Nucleus accumbens (tissue), 56 donors: ENCODE results near the gene ARHGEF25.
"Not testable (repeated sequence)": the region's sequence is repeated elsewhere in the genome, so short reads cannot be mapped to it uniquely, and the experiment has no call there.

Experiments used
- DNase-seq, 56 donors: peaks; one replicate each; lab custom pipeline; 2025; lab: John Stamatoyannopoulos, UW

ARHGEF25 gene

DNA sequence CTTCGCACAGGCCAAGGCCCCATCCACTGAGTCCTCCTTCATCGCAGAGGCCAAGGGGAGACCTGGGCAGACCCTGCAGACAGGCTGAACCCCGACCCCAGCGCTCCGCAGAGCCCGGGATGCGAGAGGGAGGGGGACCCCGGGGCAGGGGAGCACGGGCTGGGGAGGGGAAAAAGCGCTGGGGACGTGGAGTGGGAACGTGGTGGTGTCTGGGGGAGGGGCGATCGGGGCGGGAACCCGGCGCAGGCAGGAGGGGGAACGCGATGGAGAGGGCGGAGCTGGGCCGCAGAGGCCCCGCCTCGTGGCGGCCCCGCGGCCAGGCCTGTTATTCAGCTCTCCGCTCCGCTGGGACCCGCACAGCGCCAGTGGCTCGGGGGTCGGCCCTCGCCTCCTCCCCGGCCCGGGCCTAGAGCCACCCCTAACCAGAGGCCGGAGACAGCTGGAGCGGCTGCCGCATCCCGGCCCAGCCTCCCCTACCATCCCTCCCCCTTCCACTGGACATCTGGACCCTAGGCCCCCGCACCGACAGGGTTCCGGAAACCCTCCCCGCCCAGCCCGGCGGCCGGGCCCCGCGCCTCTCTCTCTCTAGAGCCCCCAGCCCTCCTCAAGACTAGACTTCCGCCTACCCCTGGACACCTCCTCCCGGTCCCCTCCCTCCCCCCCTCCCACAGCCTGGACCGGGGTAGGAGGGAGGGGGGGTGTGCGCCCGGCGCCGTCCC lies at the start of gene ARHGEF25:
Gene ARHGEF25, plus strand, starts transcription at position 328 of the 719 bp plus-strand sequence. CDS start 460 bp downstream, outside the sequence.
- DNase-seq, result peak in 43 of 56 donors; percentile 17 to 75 (median 45)

GRCh38 chr12:57563358-57563757 lies 47.9 kb upstream of the ARHGEF25 start:
- no peak for DNase-seq

DNA sequence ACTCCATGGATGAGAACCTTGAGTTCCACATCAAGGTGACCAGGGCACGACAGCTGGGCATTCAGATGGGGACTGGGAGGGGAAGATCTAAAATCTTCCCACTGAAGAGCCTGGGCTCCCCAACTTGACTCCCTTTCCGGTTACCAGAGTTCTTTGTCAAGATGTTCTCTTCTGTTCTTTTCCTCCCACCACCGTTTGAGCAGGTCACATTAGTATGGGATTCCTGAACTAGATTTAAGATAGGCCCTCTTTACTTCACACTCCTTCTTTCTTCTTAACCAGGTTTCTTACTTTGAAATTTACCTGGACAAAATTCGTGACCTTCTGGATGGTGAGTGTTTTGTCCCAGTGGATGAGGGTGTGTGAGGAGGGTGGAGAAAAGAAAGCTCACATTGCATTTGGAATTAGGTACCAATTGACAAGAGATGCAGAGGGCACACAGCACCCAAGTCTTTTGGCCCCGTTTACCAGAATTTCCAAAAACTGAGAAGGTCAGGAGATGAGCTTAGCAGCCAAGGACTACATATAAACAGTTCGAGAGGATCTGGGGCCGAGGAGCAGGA lies 47.0 kb upstream of the ARHGEF25 start:
- no peak for DNase-seq

DNA sequence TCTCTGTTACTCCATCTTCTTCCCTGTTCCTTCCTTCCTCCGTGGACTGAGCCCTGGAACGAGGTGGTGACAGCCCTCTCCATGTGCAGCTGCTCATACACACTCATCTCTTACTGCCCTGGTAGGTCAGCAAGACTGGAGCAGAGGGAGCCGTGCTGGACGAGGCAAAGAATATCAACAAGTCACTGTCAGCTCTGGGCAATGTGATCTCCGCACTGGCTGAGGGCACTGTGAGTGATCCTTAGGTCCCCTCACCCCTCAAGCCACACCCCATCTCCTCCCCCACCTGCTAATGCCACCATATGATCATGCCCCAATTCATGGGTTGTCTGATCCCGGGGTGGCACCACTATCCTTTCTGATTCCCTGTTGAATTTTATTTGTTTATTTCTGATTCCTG lies 42.4 kb upstream of the ARHGEF25 start:
- DNase-seq, result no peak

- DNase-seq, result no peak
Observed at GRCh38 chr12:57569858-57570257, 41.4 kb upstream of the ARHGEF25 start.

DNA sequence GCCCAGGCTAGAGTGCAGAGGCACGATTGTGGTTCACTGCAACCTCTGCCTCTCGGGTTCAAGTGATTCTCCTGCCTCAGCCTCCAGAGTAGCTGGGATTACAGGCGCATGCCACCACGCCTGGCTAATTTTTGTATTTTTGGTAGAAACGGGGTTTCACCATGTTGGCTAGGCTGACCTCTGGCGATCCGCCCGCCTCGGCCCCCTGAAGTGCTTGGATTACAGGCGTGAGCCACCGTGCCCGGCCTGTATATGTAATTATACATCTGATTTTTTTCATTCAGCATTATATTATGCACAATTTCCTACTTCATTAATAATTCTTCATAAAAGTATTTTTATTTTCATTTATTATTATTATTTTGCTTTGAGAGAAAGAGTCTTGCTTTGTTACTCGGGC lies 40.8 kb upstream of the ARHGEF25 start:
- not testable (repeated sequence) for DNase-seq

- no peak for DNase-seq
Observed at GRCh38 chr12:57571926-57572762, 39.1 kb upstream of the ARHGEF25 start.

DNA sequence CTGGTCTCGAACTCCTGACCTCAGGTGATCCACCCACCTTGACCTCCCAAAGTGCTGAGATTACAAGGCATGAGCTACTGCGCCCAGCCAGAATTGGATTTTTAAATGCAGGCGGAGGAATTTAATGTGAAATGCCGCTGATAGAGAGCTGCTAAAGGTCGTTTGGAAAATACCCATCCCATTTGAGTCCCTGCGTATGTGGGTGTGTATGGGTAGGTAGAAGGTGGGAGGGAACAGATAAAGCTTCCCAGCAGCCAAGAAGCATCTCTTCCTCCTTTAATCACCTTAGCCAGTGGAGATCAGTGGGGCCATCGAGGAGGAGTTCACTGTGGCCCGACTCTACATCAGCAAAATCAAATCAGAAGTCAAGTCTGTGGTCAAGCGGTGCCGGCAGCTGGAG lies 36.4 kb upstream of the ARHGEF25 start:
- DNase-seq, result no peak

DNA sequence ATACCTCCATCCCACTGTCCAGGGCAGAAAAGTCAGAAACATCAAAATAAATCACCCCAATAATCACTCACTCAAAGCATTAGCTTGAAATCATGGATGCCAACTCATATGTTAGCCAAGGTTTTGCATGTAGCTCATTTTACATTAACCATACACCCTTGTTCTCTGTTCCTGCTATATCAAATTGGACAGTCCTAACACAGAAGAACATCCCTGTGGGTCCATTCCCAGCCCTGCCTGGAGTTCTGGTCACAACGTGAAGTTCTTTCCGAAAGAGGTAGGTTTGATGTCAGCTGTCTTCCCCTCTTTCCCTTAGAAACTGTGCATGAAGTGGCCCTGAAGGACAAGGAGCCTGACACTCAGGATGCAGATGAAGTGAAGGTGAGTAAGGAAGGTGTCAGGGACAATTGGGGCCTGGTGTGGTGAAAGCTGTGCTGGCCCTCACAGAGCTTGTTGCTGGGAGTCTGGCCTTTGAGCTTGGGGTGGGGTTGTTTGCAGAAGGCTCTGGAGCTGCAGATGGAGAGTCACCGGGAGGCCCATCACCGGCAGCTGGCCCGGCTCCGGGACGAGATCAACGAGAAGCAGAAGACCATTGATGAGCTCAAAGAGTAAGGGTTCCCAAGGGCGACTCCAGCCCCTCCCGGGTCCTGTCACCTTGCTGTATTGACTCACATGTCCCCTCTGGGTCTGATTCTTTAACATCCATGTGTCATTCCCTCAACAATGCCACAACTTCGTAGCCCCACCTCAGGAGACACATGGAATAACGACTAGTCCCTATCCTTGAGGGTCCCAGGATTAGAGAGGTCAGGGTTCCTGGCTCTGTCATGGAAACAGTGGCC lies 35.2 kb upstream of the ARHGEF25 start:
- DNase-seq, result no peak

GRCh38 chr12:57576613-57577160 lies 34.5 kb upstream of the ARHGEF25 start:
- DNase-seq, result no peak

DNA sequence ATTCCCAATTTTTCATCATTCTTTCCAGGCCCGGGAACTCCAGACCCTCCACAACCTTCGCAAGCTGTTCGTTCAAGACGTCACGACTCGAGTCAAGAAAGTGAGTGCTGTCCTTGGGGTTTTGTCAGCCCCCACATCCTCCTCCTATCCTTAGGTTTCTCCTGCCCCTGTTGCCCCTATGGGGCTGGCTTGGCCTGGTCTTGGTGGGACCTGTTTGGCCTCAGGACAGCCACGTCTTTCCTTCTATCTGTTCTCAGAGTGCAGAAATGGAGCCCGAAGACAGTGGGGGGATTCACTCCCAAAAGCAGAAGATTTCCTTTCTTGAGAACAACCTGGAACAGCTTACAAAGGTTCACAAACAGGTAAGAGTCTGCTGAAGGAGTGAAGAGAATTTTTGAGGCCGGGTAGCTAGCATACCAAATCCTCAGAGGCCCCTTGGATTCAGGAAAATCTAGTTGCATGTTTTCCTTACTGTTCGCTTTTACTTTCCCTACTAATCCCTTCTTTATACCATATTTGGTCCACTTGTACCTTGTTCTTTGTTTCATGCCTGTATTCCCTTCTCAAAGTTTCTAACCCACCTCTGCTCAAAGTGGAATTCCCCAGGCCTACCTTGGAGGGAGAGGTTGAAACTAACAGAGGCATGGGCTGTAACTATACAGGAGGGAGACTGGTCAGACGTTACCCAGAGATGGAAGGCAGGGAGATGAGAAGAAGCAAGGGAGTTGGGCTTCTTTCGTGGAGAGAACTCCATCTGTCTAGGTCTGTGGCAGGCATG lies 33.1 kb upstream of the ARHGEF25 start:
- DNase-seq, result no peak

GRCh38 chr12:57579011-57579410 lies 32.2 kb upstream of the ARHGEF25 start:
- no peak for DNase-seq

DNA sequence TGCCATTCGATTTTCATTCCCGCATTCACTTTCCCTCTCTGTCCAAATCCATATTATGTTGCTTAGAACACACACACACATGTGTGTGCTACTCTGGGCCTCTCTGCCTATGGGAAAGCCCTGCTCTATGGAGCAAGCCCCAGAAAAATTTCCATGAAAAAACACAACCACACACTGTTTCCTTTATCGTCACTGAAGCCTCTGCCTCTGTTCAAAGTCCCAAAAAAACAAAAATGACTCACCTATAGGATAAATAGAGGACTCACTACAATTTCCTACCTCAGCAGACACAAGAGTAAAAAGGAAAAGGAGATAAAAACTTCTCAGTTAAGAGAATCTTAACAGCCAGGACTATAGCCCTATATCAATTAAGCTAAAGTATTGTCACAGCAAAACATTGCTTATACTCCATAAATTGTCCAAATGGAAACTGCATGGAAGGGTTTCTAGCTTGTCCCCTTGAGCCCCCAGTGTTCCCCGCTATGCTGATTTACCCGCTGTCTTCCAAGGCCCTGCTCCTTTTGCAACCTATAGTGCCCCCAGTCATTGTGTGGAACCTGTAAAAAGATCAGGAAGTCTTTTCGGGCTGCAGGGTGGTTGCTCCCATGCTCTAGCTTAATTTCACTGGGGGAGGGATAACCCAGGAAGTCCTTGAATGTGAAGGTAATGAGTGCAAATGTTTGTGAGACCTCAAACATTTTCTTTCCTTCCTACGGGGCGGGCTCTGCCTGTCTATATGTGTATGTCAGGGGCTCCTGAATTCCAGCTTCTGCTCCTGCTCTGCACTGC lies 31.4 kb upstream of the ARHGEF25 start:
- no peak for DNase-seq

DNA sequence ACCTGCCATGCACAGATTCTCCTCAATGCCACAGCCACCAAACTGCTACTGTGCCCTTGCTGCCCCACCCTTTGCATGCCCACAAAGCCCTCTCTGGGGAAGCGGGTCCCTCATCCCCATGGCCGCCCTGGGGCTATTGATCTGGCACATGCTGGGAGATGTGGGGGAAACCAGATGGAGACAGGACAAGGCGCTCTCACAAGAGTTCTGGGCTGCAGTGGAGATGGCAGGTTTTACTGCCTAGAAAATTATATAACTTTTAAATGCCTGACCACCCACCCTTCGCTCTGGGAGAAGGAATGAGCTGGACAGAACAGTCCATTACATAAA lies 30.8 kb upstream of the ARHGEF25 start:
- DNase-seq, result no peak

DNA sequence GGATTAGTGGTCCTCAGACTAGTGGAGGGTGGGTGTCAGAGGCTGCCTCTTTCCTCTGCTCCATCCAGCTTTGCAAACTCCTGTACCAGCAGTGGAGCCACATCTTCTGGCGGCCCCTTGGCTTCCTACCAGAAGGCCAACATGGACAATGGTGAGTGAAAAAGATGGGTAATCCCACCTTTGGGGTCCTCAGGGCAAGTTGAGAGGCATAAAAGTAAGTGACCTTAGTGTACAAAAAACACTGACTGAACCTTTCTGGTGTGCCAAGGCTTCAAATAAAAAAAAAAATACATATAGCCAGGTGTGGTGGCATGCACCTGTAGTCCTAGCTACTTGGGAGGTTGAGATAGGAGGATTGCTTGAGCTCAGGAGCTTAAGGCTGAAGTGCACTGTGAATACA lies 29.4 kb upstream of the ARHGEF25 start:
- no peak for DNase-seq

DNA sequence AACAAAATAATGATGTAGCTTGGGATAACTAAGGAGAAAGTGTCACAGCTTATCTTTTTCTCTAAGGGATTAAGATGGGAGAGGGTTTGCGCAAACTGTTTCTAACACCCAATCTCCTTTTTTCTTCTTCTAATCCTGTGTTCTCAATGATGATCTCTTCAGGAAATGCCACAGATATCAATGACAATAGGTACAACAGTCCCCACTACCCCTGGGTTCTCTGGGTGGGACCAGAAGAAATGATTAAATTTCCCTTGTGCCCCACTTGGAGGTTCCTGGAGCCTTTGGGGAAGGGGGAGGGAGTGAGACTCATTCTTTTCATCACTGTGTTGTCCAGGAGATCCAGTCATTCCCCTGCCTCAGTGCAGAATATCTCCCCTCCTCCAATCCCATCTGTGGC lies 28.8 kb upstream of the ARHGEF25 start:
- no peak for DNase-seq

DNA sequence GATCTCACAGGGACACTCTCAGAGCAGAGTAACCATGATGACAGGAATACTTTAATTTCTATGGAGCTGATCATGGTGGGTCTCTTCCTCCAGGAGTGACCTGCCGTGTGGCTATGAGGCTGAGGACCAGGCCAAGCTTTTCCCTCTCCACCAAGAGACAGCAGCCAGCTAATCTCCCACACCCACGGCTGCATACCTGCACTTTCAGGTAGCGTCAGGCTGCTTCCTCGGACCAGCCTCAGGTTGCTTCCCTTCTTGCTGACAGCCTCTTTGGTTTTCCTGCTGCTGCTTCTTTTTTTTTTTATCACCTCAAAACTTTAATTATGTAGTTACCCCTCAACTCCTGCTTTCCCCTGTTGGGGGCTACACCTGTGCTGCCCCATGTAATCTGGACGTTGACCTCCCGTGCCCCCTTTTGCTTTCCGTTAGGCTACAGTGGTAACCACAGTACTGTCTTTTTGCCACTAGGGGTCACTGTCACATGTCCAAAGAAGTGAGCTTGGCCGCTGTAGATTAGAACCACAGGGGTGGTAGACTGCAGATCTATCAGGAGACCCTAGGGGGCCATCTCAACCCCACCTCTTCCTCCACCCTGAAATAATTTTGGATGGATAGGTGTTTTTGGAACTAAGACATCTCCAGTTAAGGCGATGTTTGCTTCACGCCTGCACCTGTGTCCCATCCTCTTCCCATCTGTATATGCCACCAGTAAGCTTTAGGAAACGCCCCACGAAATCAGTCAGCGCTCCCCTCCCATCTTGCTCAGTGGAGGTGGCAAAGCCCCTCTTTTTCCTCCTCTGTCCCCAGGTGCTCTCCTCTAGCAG lies 28.0 kb upstream of the ARHGEF25 start:
- DNase-seq, result peak in 49 of 56 donors; percentile 3 to 83 (median 34)

DNA sequence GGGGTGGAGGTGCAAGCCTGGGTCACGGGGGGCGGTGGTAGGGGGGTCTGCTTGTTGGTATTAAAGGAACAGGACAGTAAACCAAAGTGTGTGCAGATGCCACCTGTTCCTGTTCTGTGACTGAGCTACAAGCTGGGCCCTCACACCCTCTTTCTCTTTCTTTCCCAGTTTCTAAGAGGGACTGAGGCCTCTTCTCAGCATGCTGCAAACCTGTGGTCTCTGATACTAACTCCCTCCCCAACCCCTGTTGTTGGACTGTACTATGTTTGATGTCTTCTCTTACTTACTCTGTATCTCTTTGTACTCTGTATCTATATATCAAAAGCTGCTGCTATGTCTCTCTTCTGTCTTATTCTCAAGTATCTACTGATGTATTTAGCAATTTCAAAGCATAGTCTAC lies 27.2 kb upstream of the ARHGEF25 start:
- no peak for DNase-seq
